Stimulated activated CD8-positive, alpha-beta memory T cell treated with anti-CD3 and anti-CD28 coated beads, Interleukin-4, amount 100 ng/mL, for 24 hours (primary cell): Measurements from ENCODE around the gene AVPR1B.

Source experiments
- DNase-seq: peaks from one replicate; pipeline ENCODE4 v3.0.0-alpha.2; 2020; ENCODE audit warnings: low read depth

AVPR1B gene, protein sequence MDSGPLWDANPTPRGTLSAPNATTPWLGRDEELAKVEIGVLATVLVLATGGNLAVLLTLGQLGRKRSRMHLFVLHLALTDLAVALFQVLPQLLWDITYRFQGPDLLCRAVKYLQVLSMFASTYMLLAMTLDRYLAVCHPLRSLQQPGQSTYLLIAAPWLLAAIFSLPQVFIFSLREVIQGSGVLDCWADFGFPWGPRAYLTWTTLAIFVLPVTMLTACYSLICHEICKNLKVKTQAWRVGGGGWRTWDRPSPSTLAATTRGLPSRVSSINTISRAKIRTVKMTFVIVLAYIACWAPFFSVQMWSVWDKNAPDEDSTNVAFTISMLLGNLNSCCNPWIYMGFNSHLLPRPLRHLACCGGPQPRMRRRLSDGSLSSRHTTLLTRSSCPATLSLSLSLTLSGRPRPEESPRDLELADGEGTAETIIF

GRCh38 chr1:206117151-206117948 lies at the start of gene AVPR1B:
AVPR1B (minus strand) TSS chr1:206117388; CDS start chr1:206116890, 498 bp downstream.
- no peak for DNase-seq

DNA sequence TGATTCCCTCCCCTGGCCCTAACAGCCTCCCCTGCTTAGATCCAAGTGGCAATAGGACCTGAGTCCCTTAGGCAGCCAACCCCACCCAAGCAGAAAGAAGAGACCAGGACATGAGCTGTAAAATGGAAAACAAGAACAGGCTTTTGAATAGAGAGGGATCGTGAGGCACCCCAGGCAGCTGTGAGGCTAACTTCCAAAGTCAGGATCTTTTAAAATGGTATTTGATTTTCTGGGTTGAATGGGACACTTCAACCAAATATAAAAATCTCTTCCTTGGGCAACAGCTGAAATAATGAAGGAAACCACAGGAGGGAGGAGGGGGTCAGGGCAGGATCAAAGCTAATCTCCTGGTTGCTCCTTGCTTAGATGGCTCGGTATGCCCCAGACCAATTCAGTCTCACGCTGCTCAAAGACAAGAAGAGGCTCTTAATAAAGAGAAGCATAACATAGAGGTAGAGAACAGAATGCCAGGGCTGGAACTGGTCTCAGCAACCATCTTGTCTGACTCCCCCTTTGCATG lies 28.6 kb upstream of the AVPR1B start:
- DNase-seq = no peak

DNA sequence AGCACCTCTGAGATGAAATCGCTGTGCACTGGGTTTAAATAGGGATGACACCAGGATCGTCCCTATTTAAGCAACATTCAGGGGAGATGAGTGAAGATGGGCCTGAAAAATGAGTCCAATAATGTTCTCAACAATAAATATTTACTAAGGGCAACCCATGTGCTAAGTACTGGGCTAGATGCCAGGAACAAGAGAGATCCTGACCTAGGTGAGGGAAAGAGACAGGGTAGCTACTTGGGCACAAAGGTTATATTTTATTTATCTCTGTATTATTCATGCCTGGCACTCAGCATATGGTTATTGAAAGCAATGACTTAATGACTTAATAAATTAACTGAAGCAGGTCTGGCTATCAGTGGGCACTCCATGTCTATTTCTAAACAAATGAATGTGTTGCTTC lies 27.4 kb upstream of the AVPR1B start:
- no peak for DNase-seq

DNA sequence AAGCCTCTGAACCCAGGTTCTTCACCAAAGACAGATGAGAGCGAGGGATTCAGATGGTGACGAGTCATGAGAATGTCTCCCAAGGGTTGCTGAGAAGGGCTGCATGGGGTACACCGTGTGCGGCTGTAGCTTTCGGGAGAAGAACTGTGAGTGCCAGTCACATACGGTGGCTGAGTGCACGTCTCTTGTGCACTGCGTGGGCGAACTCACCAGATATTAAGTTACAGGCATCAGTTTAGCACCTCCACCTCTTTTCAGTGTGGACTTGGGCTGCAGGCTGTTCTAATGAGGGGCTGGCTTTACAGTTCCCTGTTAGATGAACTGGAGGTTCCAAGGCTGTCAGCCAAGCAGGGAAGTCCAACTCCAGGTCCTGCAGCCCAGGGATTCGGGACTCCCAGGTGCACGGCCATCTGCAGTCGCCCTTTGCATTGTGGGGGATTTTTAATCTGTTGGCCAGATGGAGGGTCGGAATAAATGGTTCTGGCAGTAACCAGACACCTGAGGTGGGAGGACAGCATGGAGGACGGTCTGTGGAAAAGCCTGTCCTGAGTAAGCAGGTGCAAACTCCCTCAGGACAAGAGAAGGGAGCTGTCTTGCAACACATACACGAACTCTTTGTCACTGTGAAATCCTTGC lies 26.5 kb upstream of the AVPR1B start:
- DNase-seq = no peak

- DNase-seq = no peak
Measured at GRCh38 chr1:206142770-206143169, 25.6 kb upstream of the AVPR1B start.

GRCh38 chr1:206142011-206142410 lies 24.8 kb upstream of the AVPR1B start:
- no peak for DNase-seq

DNA sequence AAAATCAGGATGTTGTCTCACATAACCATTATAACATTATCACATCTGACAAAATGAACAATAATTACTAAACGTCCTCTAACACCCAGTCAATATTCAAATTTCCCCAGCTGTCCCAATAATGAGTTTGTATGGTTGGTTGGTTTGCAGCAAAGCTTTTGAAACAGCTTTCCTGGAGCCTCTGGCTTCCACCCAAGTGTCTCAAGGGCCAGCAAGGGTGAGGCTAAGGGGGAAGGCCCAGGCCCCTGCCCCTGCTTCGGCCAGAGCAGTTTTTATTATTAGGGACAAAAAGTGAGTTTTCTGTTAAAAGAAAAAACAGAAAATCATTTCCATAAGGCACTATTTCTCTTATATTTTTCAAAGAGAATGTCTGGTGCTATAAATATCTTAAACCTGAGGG lies 19.1 kb upstream of the AVPR1B start:
- no peak for DNase-seq

GRCh38 chr1:206135248-206135647 lies 18.1 kb upstream of the AVPR1B start:
- no peak for DNase-seq

DNA sequence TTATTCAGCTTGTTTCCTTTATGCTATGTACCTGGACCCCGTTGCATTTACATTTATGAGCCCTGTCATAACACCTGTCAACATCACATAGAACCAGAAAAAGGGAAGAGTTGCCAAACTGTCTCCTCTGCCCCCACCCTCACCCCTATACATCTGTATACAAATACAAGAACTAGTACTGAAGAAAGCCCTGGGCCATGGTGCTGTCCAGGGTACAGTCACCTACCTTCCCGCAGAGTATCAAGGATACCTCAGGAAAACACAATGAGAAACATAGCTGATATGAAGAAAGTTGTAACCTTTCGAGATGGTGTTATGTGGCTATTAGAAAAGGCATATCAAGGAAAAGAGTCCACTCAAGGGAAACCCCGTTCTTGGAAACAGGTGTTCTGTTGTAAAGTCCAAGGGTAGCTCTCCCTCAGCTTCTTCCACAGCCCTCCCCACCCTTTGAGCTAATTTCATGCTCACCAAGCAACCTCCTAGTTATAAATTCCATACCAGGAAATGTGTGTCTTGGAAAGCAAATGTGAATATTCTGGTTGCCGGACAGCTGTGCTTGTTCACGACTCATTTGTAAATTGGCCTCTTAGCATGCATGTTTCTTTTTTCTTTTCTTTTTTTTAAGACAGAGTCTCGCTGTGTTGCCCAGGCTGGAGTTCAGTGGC lies 16.7 kb upstream of the AVPR1B start:
- no peak for DNase-seq

DNA sequence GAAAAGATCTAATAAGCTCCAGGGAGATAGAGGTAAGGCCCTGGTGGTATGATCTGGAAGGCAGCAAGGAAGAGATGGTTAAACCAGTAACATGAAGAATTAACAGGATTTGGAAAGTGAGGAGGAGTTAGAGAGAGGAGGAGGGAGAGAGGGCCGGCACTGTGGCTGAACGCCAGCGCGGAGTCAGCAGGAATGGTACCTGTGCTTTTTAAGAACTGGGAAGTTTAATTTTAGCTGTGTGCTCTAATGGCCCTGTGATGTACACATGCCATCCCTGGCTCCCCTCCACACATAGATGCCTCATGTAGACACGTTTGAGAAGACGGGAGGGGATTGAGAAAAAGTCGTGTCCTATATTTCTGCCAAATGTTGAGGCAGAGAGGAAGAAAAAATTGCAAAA lies 13.8 kb upstream of the AVPR1B start:
- DNase-seq = no peak

GRCh38 chr1:206128196-206128595 lies 11.0 kb upstream of the AVPR1B start:
- no peak for DNase-seq

DNA sequence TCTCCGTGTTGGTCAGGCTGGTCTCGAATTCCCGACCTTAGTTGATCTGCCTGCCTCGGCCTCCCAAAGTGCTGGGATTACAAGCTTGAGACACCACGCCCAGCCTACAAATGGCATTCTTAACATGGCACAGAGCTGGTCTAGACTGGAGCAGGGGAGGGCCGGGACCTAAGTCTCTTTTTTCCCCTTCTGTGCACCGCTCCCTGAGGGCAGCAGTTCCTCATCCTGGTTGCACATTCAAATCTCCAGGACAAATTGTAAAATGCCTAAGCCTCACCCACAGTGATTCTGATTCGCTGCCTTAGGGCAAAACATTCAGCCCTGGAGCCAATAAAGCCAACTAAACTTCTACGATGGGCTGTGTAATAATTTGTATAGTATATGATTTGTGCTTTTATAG lies 10.1 kb upstream of the AVPR1B start:
- DNase-seq = no peak

DNA sequence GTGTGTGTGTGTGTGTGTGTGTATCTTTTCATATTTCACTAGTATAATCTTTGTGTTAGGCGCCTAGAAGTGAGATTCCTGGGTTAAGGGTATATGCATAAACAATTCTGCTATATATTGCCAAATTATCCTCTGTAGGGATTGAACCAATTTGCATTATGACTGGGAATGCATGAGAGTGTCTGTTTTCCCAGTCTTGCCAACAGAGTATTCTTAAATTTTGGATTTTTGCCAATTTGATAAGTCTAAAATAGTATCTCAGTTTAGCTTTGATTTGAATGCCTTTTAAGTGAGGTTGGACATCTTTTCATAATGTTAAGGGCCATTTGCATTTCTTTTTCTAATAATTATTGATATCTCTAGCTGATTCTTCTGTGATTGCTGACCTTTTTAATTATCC lies 8.2 kb upstream of the AVPR1B start:
- DNase-seq = no peak

DNA sequence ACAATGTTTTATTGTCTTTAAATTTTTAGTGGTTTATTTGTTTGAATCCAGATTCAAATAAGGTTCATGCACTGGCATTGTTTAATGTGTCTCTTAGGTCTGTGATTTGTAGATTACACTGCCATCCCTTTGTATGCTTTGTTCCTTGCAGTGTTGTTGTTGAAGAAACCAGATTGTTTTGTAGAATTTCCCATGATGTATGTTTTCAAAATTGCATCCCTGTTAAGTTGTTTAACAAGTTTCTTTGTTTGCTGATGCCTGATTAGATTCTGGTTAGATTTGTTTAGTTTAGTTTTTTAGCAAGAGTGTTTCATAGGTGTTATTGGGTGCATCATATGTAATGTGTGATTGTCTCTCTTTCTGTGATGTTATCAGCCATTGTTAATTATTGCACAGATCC lies 5.5 kb upstream of the AVPR1B start:
- DNase-seq = no peak

DNA sequence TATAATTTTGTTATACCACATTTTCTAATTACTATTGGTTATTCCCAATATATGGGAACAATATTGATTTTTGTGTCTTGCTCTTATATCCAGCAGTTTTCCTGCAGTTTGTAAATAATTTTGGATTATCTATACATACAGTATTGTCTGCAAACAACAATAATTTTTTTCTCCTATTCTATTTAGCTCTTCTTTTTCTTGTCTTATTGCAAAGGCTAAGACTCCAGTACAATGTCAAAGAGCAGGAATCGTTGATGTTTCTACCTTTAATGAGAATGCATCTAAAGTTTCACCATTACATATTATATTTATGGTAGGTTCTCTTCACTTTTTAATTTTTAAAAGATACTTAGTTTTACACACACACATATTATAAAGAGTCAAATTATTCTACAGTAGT lies 4.1 kb upstream of the AVPR1B start:
- no peak for DNase-seq

DNA sequence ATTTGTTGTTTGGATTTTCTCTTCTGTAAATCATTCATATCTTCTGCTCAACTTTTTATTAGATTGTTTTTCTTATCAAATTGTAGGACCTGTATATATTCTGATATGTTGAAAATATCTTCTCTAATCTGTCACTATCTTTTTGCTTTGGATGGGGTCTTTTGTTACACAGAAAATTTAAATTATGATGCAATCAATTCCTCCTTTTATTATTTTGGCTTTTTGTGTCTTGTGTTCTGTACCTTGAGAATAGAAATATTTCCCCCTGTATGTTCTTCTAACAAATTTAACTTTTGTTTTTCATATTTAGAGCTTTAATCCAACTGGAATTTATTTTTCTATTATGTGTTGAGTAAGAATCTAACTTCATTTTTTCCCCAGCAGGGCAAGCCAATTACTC lies 3.2 kb upstream of the AVPR1B start:
- DNase-seq = no peak

DNA sequence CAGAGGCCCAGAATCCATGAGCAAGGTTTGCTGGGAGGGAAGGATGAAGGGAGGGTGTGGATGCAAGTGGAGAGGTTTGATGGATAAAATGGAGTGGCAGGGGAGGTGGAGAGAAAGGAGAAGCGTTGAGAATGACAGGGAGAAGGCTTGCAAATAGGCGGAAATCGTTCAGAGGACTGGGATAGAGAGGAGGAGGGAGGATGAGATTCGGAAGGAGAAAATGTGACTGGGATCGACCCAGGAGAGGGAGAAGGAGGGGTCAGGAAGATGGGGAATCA lies 376 bp downstream of the AVPR1B start:
- DNase-seq = no peak

DNA sequence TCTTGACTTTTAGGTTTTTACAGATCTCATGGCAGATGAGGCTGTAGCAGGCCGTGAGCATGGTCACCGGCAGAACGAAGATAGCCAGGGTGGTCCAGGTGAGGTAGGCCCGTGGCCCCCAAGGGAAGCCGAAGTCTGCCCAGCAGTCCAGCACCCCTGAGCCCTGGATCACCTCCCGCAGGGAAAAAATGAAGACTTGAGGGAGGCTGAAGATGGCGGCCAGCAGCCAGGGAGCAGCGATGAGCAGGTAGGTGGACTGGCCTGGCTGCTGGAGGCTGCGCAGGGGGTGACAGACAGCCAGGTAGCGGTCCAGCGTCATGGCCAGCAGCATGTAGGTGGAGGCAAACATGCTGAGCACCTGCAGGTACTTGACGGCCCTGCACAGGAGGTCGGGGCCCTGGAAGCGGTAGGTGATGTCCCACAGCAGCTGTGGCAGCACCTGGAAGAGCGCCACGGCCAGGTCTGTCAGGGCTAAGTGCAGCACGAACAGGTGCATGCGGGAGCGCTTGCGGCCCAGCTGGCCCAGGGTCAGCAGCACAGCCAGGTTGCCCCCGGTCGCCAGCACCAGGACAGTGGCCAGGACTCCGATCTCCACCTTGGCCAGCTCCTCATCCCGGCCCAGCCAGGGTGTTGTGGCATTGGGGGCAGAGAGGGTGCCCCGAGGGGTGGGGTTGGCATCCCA lies 856 bp downstream of the AVPR1B start:
- no peak for DNase-seq

GRCh38 chr1:206115791-206116190 lies 1.4 kb downstream of the AVPR1B start:
- no peak for DNase-seq

GRCh38 chr1:206114692-206115640 lies 2.2 kb downstream of the AVPR1B start:
- DNase-seq = no peak
